GM13977 (cell line): ENCODE results near the gene PTEN.

Experiments used
- DNase-seq: peaks from one replicate; pipeline ENCODE4 v3.0.0; 2012; ENCODE audit warnings: low spot score
- in situ Hi-C: fragments of 300-500 bp; cut with MboI; formaldehyde crosslinking; loops from one replicate; pipeline ENCODE4 v1.12.0; 2022; ENCODE audit warnings: low sequenced_read_pairs, low pct_unique_long_range_greater_than_20kb, mixed read lengths, inconsistent platforms; ENCODE audit not compliant: unreplicated experiment
- TF ChIP-seq, protein P1 (sequence below): IDR thresholded peaks from 2 replicates; pipeline ENCODE4 v1.5.1; 2012; ENCODE audit warnings: mild to moderate bottlenecking, control low read depth; ENCODE audit not compliant: insufficient read depth; ENCODE audit errors: extremely low read depth, missing control alignments

PTEN gene

DNA sequence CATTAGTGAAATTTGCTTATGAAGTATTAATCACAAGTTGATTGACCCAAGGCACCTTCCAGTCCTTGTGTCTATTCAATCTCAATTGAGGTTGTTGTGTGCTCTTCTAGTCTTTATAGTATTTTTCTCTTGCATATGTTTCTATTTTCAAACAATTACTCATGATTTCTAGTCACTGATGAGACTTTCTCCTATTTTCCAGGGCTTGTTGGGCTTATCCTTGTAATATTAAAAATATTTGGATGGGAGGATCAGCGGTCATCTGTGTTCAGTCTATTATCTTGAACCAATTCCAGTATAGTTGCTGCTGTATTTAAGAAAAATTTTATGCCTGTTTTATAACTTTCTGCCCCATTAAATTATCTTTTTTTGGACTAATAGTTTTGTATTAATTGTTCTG lies 154.4 kb downstream of the PTEN start:
- TF ChIP-seq, protein P1, sequence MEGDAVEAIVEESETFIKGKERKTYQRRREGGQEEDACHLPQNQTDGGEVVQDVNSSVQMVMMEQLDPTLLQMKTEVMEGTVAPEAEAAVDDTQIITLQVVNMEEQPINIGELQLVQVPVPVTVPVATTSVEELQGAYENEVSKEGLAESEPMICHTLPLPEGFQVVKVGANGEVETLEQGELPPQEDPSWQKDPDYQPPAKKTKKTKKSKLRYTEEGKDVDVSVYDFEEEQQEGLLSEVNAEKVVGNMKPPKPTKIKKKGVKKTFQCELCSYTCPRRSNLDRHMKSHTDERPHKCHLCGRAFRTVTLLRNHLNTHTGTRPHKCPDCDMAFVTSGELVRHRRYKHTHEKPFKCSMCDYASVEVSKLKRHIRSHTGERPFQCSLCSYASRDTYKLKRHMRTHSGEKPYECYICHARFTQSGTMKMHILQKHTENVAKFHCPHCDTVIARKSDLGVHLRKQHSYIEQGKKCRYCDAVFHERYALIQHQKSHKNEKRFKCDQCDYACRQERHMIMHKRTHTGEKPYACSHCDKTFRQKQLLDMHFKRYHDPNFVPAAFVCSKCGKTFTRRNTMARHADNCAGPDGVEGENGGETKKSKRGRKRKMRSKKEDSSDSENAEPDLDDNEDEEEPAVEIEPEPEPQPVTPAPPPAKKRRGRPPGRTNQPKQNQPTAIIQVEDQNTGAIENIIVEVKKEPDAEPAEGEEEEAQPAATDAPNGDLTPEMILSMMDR: no peak
- no peak for DNase-seq
- in situ Hi-C loops: no loop called here

DNA sequence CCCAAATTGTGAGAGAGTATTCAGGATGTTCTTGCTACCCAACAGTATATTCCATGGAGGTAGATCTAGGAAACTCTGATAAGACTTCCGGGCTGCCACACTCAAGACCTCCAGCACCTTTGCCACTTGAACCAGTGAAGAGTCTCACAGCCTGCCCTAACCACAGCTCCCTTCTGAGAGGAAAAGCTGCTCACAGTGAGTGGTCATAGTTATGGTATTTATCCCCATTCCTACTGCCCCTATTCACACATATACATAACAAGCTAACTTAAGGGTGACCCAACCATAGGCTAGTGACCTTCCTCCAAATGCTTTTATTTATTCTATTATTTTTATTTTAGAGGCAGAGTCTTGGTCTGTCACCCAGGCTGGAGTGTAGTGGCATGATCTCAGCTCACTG lies 156.3 kb downstream of the PTEN start:
- no peak for DNase-seq
- in situ Hi-C loops: no loop called here
- TF ChIP-seq, protein P1: no peak
